Activated CD4-positive, alpha-beta memory T cell treated with anti-CD3 and anti-CD28 coated beads for 36 hours (primary cell): ENCODE data around the gene LRRC8A. TPM values are rescaled to one million over a fixed set of nuclear protein-coding genes. Genes with fewer than 3 reads are reported as not detected.

ENCODE experiments used
- CTCF ChIA-PET: fragments of 350-600 bp; sonication (Branson Sonifier 250); formaldehyde crosslinking; loops from one replicate; lab custom pipeline; 2021; ENCODE audit warnings: antibody characterized with exemption, inconsistent platforms; lab: Charles Lee
- POLR2A ChIA-PET: fragments of 350-600 bp; sonication (Branson Sonifier 250); formaldehyde crosslinking; loops from one replicate; lab custom pipeline; 2021; ENCODE audit warnings: antibody characterized with exemption; lab: Charles Lee
- DNase-seq: peaks from one replicate; pipeline ENCODE4 v3.0.0-alpha.2; 2020
- H3K27ac Mint-ChIP-seq: one replicate; pipeline ENCODE4 v1.8.0; 2021; ENCODE audit warnings: mixed read lengths
- H3K27me3 Mint-ChIP-seq: one replicate; pipeline ENCODE4 v1.8.0; 2021; ENCODE audit warnings: mixed read lengths
- H3K36me3 Mint-ChIP-seq: one replicate; pipeline ENCODE4 v1.8.0; 2021; ENCODE audit warnings: mixed read lengths
- H3K4me1 Mint-ChIP-seq: one replicate; pipeline ENCODE4 v1.8.0; 2021; ENCODE audit warnings: low read depth, mixed read lengths
- H3K4me3 Mint-ChIP-seq: one replicate; pipeline ENCODE4 v1.8.0; 2021; ENCODE audit warnings: mild to moderate bottlenecking, mixed read lengths
- H3K9me3 Mint-ChIP-seq: one replicate; pipeline ENCODE4 v1.8.0; 2021; ENCODE audit warnings: mixed read lengths
- intact Hi-C: fragments of 100-400 bp; cut with micrococcal nuclease; formaldehyde crosslinking; loops from one replicate; pipeline ENCODE4 v1.15.1; 2023
- total RNA-seq, 2 experiments: library from RNA; stranded (reverse); gene quantifications; one replicate each; pipeline ENCODE4 v1.2.3, GENCODE V29; 2021

The LRRC8A gene
- total RNA-seq, 2 experiments from 2014 or later = 18.0 to 18.7 TPM

DNA sequence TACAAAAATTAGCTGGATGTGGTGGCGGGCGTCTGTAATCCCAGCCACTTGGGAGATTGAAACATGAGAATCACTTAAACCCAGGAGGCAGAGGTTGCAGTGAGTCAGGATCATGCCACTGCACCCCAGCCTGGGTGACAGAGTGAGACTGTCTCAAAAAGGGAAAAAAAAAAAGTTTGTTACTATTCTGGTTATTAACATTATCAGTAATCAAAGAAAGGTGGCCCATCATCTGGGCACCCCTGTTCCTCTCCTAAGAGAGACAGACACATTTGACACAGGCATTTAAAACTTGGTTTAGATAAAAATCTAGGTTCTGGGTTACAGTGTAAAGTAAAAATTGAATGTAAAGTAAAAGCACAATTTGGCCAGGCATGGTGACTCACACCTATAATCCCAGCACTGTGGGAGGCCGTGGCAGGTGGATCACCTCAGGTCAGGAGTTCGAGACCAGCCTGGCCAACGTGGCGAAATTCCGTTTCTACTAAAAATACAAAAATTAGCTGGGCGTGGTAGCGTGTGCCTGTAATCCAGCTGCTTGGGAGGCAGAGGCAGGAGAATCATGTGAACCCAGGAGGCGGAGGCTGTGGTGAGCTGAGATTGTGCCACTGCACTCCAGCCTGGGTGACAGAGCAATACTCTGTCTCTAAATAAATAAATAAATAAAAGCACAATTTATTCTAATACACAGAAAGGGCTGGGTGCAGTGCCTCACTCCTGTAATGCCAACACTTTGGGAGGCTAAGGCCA, 22.1 kb downstream of the LRRC8A start:
- H3K4me1 Mint-ChIP-seq = peaks cover 51% of the 10 kb centered on the region
- H3K4me3 Mint-ChIP-seq = no peak overlapping the region
- H3K36me3 Mint-ChIP-seq = peaks cover 16% of the 10 kb centered on the region
- H3K27ac Mint-ChIP-seq = peak overlapping the region; percentile 66
- intact Hi-C loops = loop anchor here (2.0 kb wide), 1 partner anchor 533 kb away; the partner anchor contains the start of gene URM1
- DNase-seq = peak; percentile 41
- ChIA-PET POLR2A (no interaction called here), CTCF (no interaction called here)
- H3K9me3 Mint-ChIP-seq = no peaks in the 10 kb centered on the region
- H3K27me3 Mint-ChIP-seq = no peaks in the 10 kb centered on the region

DNA sequence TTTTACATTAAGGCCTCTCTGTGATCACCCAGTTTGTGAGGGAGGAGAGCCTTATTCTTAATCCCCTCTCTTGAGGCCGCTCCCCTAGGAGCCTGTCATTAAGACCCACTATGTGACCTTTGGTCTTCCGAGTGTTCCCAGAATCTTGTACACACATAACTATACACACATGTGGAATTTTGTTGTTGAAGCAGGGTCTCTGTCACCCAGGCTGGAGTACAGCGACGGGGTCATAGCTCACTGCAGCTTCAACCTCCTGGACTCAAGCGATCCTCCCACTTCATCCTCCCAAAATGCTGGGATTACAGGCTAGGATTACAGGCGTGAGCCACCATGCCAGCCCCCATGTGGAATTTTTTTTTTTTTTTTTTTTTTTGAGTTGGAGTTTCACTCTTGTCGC, 24.0 kb downstream of the LRRC8A start:
- POLR2A ChIA-PET = no interaction called here
- Mint-ChIP-seq H3K4me3 (no peak overlapping the region), H3K36me3 (peaks cover 26% of the 10 kb centered on the region), H3K27ac (no peak overlapping the region), H3K27me3 (no peaks in the 10 kb centered on the region), H3K9me3 (no peaks in the 10 kb centered on the region), H3K4me1 (peaks cover 43% of the 10 kb centered on the region)
- intact Hi-C loops = no loop called here
- DNase-seq = no peak
- CTCF ChIA-PET = no interaction called here

DNA sequence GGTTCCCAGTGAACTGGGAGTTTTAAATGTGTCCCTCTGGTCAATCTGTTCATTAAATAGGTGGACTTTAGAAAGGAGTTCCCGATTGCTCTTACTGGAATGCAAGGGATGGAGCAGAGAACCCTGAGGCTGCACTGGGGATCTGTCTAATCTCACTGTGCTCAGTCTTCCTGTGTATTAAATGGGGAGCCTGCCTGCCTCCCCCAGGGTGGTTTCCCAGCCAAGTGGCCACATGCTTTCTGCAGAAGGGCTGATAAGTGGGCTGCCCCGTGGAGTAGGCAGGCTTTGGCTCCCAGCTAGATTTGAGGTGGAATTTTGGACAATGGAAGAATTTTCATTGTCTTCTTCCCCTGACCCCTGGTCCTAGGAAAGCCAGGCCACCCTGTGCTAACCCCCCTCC, 24.8 kb downstream of the LRRC8A start:
- H3K36me3 Mint-ChIP-seq = peaks cover 27% of the 10 kb centered on the region
- POLR2A ChIA-PET = no interaction called here
- no peak overlapping the region for H3K27ac Mint-ChIP-seq
- intact Hi-C loops = no loop called here
- CTCF ChIA-PET = no interaction called here
- DNase-seq = no peak
- peaks cover 46% of the 10 kb centered on the region for H3K4me1 Mint-ChIP-seq
- no peak overlapping the region for H3K4me3 Mint-ChIP-seq
- no peaks in the 10 kb centered on the region for H3K9me3 Mint-ChIP-seq
- H3K27me3 Mint-ChIP-seq = no peaks in the 10 kb centered on the region

DNA sequence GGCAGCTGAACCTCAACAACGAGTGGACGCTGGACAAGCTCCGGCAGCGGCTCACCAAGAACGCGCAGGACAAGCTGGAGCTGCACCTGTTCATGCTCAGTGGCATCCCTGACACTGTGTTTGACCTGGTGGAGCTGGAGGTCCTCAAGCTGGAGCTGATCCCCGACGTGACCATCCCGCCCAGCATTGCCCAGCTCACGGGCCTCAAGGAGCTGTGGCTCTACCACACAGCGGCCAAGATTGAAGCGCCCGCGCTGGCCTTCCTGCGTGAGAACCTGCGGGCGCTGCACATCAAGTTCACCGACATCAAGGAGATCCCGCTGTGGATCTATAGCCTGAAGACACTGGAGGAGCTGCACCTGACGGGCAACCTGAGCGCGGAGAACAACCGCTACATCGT, 26.4 kb downstream of the LRRC8A start:
- intact Hi-C loops = no loop called here
- no peaks in the 10 kb centered on the region for H3K9me3 Mint-ChIP-seq
- H3K27ac Mint-ChIP-seq = no peak overlapping the region
- no peak overlapping the region for H3K4me3 Mint-ChIP-seq
- ChIA-PET CTCF (interaction anchor here (0.9 kb wide), 1 partner anchor 18 kb away, joined by 3 read pairs; no protein-coding TSS in a partner anchor), POLR2A (no interaction called here)
- H3K36me3 Mint-ChIP-seq = peaks cover 33% of the 10 kb centered on the region
- no peaks in the 10 kb centered on the region for H3K27me3 Mint-ChIP-seq
- peaks cover 48% of the 10 kb centered on the region for H3K4me1 Mint-ChIP-seq
- no peak for DNase-seq

DNA sequence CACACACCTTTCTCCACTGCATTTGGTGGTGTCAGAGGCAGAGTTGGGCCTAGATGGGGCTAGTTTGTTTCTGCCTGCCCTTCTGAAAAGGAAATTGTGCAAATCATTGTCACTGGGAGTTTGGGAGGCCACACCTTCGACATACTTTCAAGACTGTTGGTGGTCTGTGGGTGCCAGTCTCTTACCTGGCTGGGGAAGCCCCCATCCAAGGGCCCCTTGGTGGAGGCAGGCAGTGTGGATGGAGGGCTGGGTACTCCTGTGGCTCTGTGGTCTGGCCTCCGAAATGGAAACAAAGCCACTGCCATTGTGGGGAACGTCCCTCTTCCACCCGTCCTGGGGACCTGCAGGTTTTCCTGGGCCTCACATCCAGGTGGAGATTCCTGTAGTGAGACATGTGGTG, 27.9 kb downstream of the LRRC8A start:
- no peak overlapping the region for H3K4me3 Mint-ChIP-seq
- intact Hi-C loops = no loop called here
- H3K27me3 Mint-ChIP-seq = no peaks in the 10 kb centered on the region
- ChIA-PET POLR2A (no interaction called here), CTCF (no interaction called here)
- H3K27ac Mint-ChIP-seq = no peak overlapping the region
- peaks cover 45% of the 10 kb centered on the region for H3K4me1 Mint-ChIP-seq
- no peak for DNase-seq
- peaks cover 33% of the 10 kb centered on the region for H3K36me3 Mint-ChIP-seq
- no peaks in the 10 kb centered on the region for H3K9me3 Mint-ChIP-seq

DNA sequence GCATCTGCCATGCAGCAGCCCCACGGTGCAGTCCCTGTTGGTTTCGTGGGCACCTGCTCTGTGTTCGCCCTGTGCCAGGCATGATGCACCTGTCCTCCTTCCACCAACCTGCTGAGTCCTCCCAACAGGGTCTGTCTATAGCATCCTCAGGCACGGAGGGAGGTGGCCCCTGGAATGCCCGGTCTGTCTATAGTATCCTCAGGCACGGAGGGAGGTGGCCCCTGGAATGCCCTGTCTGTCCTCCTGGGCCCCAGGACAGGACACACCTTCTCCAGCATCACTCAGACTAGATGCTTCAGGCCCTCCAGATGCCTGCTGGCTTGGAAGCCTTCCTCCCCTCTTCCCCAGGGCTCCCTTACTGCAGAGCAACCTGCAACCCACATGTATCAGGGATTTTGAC, 29.0 kb downstream of the LRRC8A start:
- CTCF ChIA-PET = no interaction called here
- POLR2A ChIA-PET = no interaction called here
- Mint-ChIP-seq H3K4me3 (no peak overlapping the region), H3K27ac (peak overlapping the region; percentile 51), H3K27me3 (no peaks in the 10 kb centered on the region), H3K36me3 (peaks cover 33% of the 10 kb centered on the region), H3K9me3 (no peaks in the 10 kb centered on the region), H3K4me1 (peaks cover 43% of the 10 kb centered on the region)
- no peak for DNase-seq
- intact Hi-C loops = no loop called here

DNA sequence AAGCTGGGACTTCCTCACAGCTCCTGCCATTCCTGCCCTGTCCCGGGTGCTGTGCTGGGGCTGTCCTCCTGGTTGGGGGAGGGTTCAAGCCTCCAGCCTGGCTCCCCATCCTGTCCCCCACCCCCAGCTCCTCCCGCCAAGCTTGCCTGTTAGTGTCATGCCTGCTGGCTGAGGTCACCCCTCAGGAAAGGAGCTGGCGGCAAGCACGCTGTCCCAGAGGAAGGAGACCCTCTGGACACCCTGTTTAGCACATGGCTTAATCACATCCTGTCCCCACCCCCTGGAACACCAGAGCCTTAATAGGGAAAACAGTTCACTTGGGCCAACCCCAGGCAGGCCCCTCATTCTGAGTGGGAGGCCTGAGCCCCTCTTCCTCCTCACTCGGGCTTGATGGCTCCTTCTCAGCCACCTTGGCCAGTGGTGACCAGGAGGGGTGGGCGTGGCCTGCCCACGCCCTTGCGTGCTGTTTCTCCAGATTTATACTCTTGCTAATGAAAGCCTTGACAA, 29.6 kb downstream of the LRRC8A start:
- intact Hi-C loops = no loop called here
- Mint-ChIP-seq H3K9me3 (no peaks in the 10 kb centered on the region), H3K27me3 (no peaks in the 10 kb centered on the region), H3K36me3 (peaks cover 36% of the 10 kb centered on the region), H3K27ac (no peak overlapping the region), H3K4me3 (no peak overlapping the region), H3K4me1 (peaks cover 41% of the 10 kb centered on the region)
- ChIA-PET CTCF (interaction anchor here (1.4 kb wide), 1 partner anchor 13 kb away, joined by 4 read pairs; no protein-coding TSS in a partner anchor), POLR2A (no interaction called here)
- DNase-seq = no peak

DNA sequence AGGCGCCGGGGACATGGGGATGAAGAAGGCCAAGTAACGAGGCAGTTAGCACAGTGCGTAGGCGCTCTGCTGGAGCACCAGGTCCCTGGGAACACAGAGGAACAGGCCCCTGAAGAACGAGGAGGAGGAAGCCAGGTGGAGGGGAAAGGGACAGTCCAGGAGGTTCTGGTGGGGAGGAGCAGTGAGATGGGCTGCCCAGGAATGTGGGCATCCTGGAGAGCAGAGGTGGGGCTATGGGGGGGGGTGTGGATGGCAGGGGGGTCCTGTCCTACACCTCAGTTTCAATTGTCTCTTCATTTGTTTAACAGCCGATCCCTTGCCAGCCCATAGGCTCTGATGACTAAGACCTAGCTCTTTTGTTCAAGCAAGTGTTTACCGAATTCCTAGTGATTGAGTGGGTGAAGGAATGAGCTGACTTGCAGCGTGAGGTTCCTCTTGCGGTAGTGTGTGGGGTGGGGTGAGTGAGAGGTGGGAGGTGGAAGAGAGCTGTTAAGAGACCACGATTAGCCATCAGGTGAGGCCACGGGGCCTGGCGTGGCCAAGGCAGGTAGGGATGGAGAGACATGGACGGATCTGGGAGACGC, 30.4 kb downstream of the LRRC8A start:
- Mint-ChIP-seq H3K4me1 (peaks cover 39% of the 10 kb centered on the region), H3K36me3 (peaks cover 38% of the 10 kb centered on the region)
- POLR2A ChIA-PET = no interaction called here

DNA sequence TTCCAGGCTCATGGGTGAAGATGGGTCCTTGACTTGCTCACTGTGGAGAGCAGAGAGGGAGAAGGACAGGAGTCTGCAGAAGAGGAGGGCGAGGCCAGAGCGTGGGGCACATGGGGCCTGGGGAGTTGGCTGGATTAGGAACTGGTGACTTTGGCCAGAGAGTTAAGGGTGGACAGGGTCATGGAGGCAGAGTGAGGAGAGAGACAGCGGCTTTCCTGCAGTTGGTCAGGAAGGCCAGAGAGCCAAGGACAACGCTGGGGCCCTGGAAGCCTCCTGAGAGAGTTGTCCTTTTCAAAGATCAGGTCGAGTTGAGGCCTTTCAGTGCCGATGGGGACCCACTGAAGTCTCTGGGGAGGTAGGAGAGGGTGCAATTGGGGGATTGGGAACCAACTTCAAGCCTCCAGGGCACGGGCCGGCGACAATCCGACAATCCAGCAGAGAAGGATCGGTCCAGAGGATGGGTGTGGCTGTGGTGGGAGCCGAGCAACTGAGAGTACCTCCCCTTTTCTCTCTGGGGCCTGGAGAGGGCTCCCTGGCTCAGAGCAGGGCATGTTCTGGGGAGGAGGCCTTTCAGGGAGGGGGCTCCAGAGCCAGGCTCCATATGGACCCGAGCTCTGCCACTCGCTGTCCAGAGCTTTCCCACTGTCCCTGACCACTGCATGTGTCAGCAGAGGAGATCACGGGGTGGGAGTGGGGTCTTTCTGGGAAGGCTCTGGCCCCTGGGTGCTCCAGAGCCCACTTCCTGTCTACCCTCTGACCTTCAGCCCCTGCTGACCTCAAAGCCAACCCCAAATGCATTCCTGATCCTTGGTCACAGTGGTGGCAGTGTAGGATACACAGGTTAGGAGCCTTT, 31.3 kb downstream of the LRRC8A start:
- Mint-ChIP-seq H3K4me1 (peaks cover 39% of the 10 kb centered on the region), H3K27me3 (no peaks in the 10 kb centered on the region), H3K27ac (peak overlapping the region; percentile 75), H3K36me3 (peaks cover 32% of the 10 kb centered on the region), H3K4me3 (no peak overlapping the region), H3K9me3 (no peaks in the 10 kb centered on the region)
- CTCF ChIA-PET = interaction anchor here (0.7 to 2.2 kb wide), 3 partner anchors 11 to 51 kb away, joined by 3 to 10 read pairs (median 4); no protein-coding TSS in a partner anchor
- intact Hi-C loops = no loop called here
- POLR2A ChIA-PET = no interaction called here
- DNase-seq = no peak

More for the DNA sequence above, 30.4 kb downstream of the LRRC8A start:
- CTCF ChIA-PET = interaction anchor here (0.7 to 1.4 kb wide), 2 partner anchors 12 to 50 kb away, joined by 3 to 4 read pairs; no protein-coding TSS in a partner anchor
- no peaks in the 10 kb centered on the region for H3K27me3 Mint-ChIP-seq
- H3K4me3 Mint-ChIP-seq = no peak overlapping the region
- H3K9me3 Mint-ChIP-seq = no peaks in the 10 kb centered on the region
- intact Hi-C loops = no loop called here
- peak overlapping the region; percentile 75 for H3K27ac Mint-ChIP-seq
- peak; percentile 62 for DNase-seq

DNA sequence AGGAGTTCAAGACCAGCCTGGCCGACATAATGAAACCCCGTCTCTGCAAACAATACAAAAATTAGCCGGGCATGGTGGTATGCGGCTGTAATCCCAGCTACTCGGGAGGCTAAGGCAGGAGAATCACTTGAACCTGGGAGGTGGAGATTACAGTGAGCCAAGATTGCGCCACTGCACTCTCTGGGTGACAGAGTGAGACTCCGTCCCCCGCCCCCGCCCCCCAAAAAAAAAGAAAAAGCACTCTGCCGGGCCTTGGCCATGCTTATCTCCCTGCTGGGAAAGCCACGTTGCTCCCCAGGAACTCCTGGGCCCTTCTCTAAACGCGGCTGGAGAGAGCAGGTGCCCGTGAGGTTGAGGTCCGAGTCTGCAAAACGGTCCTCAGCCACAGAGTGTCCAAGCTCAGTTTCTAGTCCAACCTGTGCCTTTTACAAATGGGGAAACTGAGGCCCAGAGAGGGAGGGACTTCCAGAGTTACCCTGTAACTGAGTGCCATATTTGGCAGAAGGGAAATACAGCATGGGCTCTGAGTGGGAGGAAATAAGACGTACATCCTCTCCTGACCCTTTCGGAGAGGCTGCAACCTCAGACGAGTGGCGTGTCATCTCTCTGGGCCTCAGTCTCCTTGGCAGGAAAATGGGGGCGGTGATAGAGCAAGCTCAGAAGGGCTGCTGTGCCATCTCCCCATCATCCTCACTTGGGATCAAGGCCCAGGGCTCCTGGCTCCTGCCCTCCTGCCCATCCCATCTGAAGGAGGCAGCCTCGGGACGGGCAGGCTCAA, 32.3 kb downstream of the LRRC8A start:
- intact Hi-C loops = no loop called here
- Mint-ChIP-seq H3K9me3 (no peaks in the 10 kb centered on the region), H3K4me3 (no peak overlapping the region), H3K27me3 (no peaks in the 10 kb centered on the region), H3K36me3 (peaks cover 25% of the 10 kb centered on the region), H3K4me1 (peaks cover 37% of the 10 kb centered on the region), H3K27ac (peak overlapping the region; percentile 28)
- CTCF ChIA-PET = interaction anchor here (1.3 to 2.2 kb wide), 2 partner anchors 15 to 96 kb away, joined by 3 to 10 read pairs; partner anchors contain the start of gene ENDOG
- POLR2A ChIA-PET = no interaction called here
- DNase-seq = peak; percentile 40

DNA sequence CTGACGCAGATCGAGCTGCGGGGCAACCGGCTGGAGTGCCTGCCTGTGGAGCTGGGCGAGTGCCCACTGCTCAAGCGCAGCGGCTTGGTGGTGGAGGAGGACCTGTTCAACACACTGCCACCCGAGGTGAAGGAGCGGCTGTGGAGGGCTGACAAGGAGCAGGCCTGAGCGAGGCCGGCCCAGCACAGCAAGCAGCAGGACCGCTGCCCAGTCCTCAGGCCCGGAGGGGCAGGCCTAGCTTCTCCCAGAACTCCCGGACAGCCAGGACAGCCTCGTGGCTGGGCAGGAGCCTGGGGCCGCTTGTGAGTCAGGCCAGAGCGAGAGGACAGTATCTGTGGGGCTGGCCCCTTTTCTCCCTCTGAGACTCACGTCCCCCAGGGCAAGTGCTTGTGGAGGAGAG, 34.3 kb downstream of the LRRC8A start:
- POLR2A ChIA-PET = interaction anchor here (0.7 kb wide), 1 partner anchor 176 kb away, joined by 3 read pairs; no protein-coding TSS in a partner anchor
- no peak overlapping the region for H3K4me3 Mint-ChIP-seq
- no peaks in the 10 kb centered on the region for H3K9me3 Mint-ChIP-seq
- no peak for DNase-seq
- H3K27me3 Mint-ChIP-seq = no peaks in the 10 kb centered on the region
- peaks cover 29% of the 10 kb centered on the region for H3K4me1 Mint-ChIP-seq
- no peak overlapping the region for H3K27ac Mint-ChIP-seq
- H3K36me3 Mint-ChIP-seq = peaks cover 15% of the 10 kb centered on the region
- intact Hi-C loops = no loop called here
- CTCF ChIA-PET = interaction anchor here (0.6 to 1.5 kb wide), 2 partner anchors 53 to 357 kb away, joined by 3 to 4 read pairs; no protein-coding TSS in a partner anchor
